ENCODE data around the gene PDE9A. TPM values are rescaled to one million over a fixed set of nuclear protein-coding genes. Genes with fewer than 3 reads are reported as not detected.

The PDE9A gene
- polyA plus RNA-seq, 2 of the 4 experiments (the other 2 are of a cell fraction): 1.3 to 3.1 TPM

- FAIRE-seq: no peak
- Histone ChIP-seq H3K4me1 (peaks cover 15% of the 10 kb centered on the region; the same call in 2 of the 3 replicates), H3K27ac (no peak overlapping the region), H3K4me3 (no peak overlapping the region), H3K9me3 (no peaks in the 10 kb centered on the region), H3K4me2 (no peak overlapping the region)
- POLR2A ChIA-PET: no interaction called here
- ATAC-seq: no peak
- CTCF ChIA-PET: no interaction called here
- WGBS (ENCODE audit: missing lambda C conversion rate): 94% methylated on average over 10 of the region's 10 CpGs
- TF ChIP-seq HOXB13 (CRISPR knock-in tag; IDR thresholded peaks at IDR 0.05; ENCODE audit: low read depth): no peak
- no peak for TF ChIP-seq RFX5 (IDR thresholded peaks at IDR 0.05)
- no peak for TF ChIP-seq TFCP2L1 (CRISPR knock-in tag; IDR thresholded peaks at IDR 0.05)
- no peak for TF ChIP-seq EHMT2 (IDR thresholded peaks at IDR 0.05; ENCODE audit: low read depth)
- TF ChIP-seq ZFP36 (IDR thresholded peaks at IDR 0.05; ENCODE audit: borderline replicate concordance, partially characterized antibody): no peak
- DNase-seq (ENCODE audit: low read depth in 1 of 2, low spot score in 1 of 2): no peak
Measured at GRCh38 chr21:42735944-42736343, 82.5 kb downstream of the PDE9A start.

GRCh38 chr21:42736646-42737350, 83.4 kb downstream of the PDE9A start:
- no peak for TF ChIP-seq RAD21 (conservative IDR thresholded peaks at IDR 0.05 in 1 of 2, IDR thresholded peaks at IDR 0.05 in 1 of 2)
- no peak for TF ChIP-seq FOSB (CRISPR knock-in tag; IDR thresholded peaks at IDR 0.05)
- TF ChIP-seq RARB (CRISPR knock-in tag; IDR thresholded peaks at IDR 0.05): no peak
- TF ChIP-seq EHF (CRISPR knock-in tag; IDR thresholded peaks at IDR 0.05): no peak
- no peak for TF ChIP-seq ZNF302 (CRISPR knock-in tag; IDR thresholded peaks at IDR 0.05)
- no peak for TF ChIP-seq ELK1 (IDR thresholded peaks at IDR 0.05; ENCODE audit: low read depth, low read length)
- no peak for TF ChIP-seq MAZ (IDR thresholded peaks at IDR 0.05; ENCODE audit: borderline replicate concordance, low read depth, low read length)
- no peak for TF ChIP-seq EP300 (IDR thresholded peaks at IDR 0.05)
- no peak for TF ChIP-seq NR3C1 (IDR thresholded peaks at IDR 0.05)
- no peak for TF ChIP-seq HOXB5 (CRISPR knock-in tag; IDR thresholded peaks at IDR 0.05)
- TF ChIP-seq BHLHE40 (IDR thresholded peaks at IDR 0.05; ENCODE audit: low read depth, low read length): no peak
- no peak for TF ChIP-seq ZC3H11A (IDR thresholded peaks at IDR 0.05)
- no peak for TF ChIP-seq USF2 (IDR thresholded peaks at IDR 0.05)
- no peak for TF ChIP-seq TP53 (CRISPR knock-in tag; IDR thresholded peaks at IDR 0.05)
- TF ChIP-seq CHD4 (IDR thresholded peaks at IDR 0.05; ENCODE audit: borderline replicate concordance): no peak
- no peak for TF ChIP-seq EHMT2 (IDR thresholded peaks at IDR 0.05; ENCODE audit: low read depth)
- TF ChIP-seq GATA3 (IDR thresholded peaks at IDR 0.05; ENCODE audit: borderline replicate concordance): no peak
- TF ChIP-seq NFE2L2 (conservative IDR thresholded peaks at IDR 0.05; ENCODE audit: low read length): no peak
- no peak for TF ChIP-seq REST (IDR thresholded peaks at IDR 0.05)
- FAIRE-seq (no peak), DNase-seq (ENCODE audit: low read depth in 1 of 2, low spot score in 1 of 2) (no peak), ATAC-seq (no peak)
- no peak overlapping the region for H3K4me3 ChIP-seq
- H3K27ac ChIP-seq: no peak overlapping the region
- POLR2A ChIA-PET: no interaction called here
- CTCF ChIA-PET: no interaction called here
- no peaks in the 10 kb centered on the region for H3K9me3 ChIP-seq
- H3K4me1 ChIP-seq: peaks cover 15% of the 10 kb centered on the region; the same call in 2 of the 3 replicates
- WGBS (ENCODE audit: missing lambda C conversion rate): 80% methylated on average over 7 of the region's 12 CpGs
- H3K4me2 ChIP-seq: no peak overlapping the region

Data from A549 (cell line).